NCI-H82 treated with DMSO at 0.1 percent for 48 hours (cell line): ENCODE data around the gene CD180.

Source experiments
- DNase-seq: peaks from one replicate; lab custom pipeline; 2025; ENCODE audit not compliant: unreplicated experiment; lab: John Stamatoyannopoulos, UW

Gene CD180

GRCh38 chr5:67196537-67197059, at the start of gene CD180:
TSS of gene CD180 (minus strand) at chr5:67196799. CDS start at chr5:67196641, 158 bp downstream.
- no peak for DNase-seq

- DNase-seq = peak; percentile 23
Observed at GRCh38 chr5:67246108-67246507, 49.5 kb upstream of the CD180 start.

GRCh38 chr5:67245259-67245846, 48.8 kb upstream of the CD180 start:
- no peak for DNase-seq

GRCh38 chr5:67244345-67244793, 47.8 kb upstream of the CD180 start:
- DNase-seq = no peak

- no peak for DNase-seq
Observed at GRCh38 chr5:67243944-67244343, 47.3 kb upstream of the CD180 start.

- DNase-seq = no peak
Observed at GRCh38 chr5:67243349-67243748, 46.8 kb upstream of the CD180 start.

- no peak for DNase-seq
Observed at GRCh38 chr5:67241326-67241725, 44.7 kb upstream of the CD180 start.

GRCh38 chr5:67240846-67241245, 44.2 kb upstream of the CD180 start:
- DNase-seq = no peak

GRCh38 chr5:67240065-67240464, 43.5 kb upstream of the CD180 start:
- DNase-seq = no peak

- DNase-seq = no peak
Observed at GRCh38 chr5:67238191-67238590, 41.6 kb upstream of the CD180 start.

GRCh38 chr5:67235399-67236110, 39.0 kb upstream of the CD180 start:
- DNase-seq = no peak

GRCh38 chr5:67234671-67235176, 38.1 kb upstream of the CD180 start:
- no peak for DNase-seq

- DNase-seq = no peak
Observed at GRCh38 chr5:67233075-67233474, 36.5 kb upstream of the CD180 start.

GRCh38 chr5:67223211-67223610, 26.6 kb upstream of the CD180 start:
- DNase-seq = no peak

GRCh38 chr5:67222243-67223025, 25.8 kb upstream of the CD180 start:
- DNase-seq = no peak

- DNase-seq = no peak
Observed at GRCh38 chr5:67221487-67222242, 25.1 kb upstream of the CD180 start.

- DNase-seq = no peak
Observed at GRCh38 chr5:67216564-67216963, 20.0 kb upstream of the CD180 start.

GRCh38 chr5:67215519-67216471, 19.2 kb upstream of the CD180 start:
- no peak for DNase-seq

GRCh38 chr5:67214707-67215447, 18.3 kb upstream of the CD180 start:
- DNase-seq = no peak
